Calu3 (cell line): ENCODE data around the gene THBS4. TPM values are rescaled to one million over a fixed set of nuclear protein-coding genes. Genes with fewer than 3 reads are reported as not detected.

Experiments
- BruUV-seq: library from RNA; stranded (reverse); fragments of 400-500 nt; replicated peaks from 2 replicates; lab custom pipeline; 2021; lab: Mats Ljungman, UMichigan
- CTCF ChIA-PET: fragments of 300-600 bp; sonication (Branson Sonifier 250); formaldehyde crosslinking; loops from one replicate; lab custom pipeline; 2022; ENCODE audit warnings: antibody characterized with exemption; lab: Charles Lee
- DNase-seq: peaks from one replicate; pipeline ENCODE4 v3.0.0; 2022
- H3K27ac Mint-ChIP-seq: one replicate; pipeline ENCODE4 v1.8.0; 2022; ENCODE audit warnings: mixed read lengths; ENCODE audit not compliant: unreplicated experiment
- H3K27me3 Mint-ChIP-seq: one replicate; pipeline ENCODE4 v1.8.0; 2022; ENCODE audit warnings: mixed read lengths; ENCODE audit not compliant: unreplicated experiment
- H3K36me3 Mint-ChIP-seq: one replicate; pipeline ENCODE4 v1.8.0; 2022; ENCODE audit warnings: mild to moderate bottlenecking, moderate library complexity, mixed read lengths; ENCODE audit not compliant: insufficient read depth, unreplicated experiment
- H3K4me1 Mint-ChIP-seq: one replicate; pipeline ENCODE4 v1.8.0; 2022; ENCODE audit warnings: mild to moderate bottlenecking, low read depth, mixed read lengths; ENCODE audit not compliant: unreplicated experiment
- H3K4me3 Mint-ChIP-seq: one replicate; pipeline ENCODE4 v1.8.0; 2022; ENCODE audit warnings: mild to moderate bottlenecking, low read depth, moderate library complexity, mixed read lengths; ENCODE audit not compliant: unreplicated experiment
- H3K9me3 Mint-ChIP-seq: one replicate; pipeline ENCODE4 v1.8.0; 2022; ENCODE audit warnings: low read depth, mixed read lengths; ENCODE audit not compliant: unreplicated experiment
- CTCF ChIP-seq: fragments of 200-600 bp; IDR thresholded peaks from one replicate; pipeline ENCODE4 v1.8.0; 2022; ENCODE audit warnings: antibody characterized with exemption; ENCODE audit not compliant: unreplicated experiment
- intact Hi-C: fragments of 100-400 bp; cut with micrococcal nuclease; formaldehyde crosslinking; loops from one replicate; pipeline ENCODE4 v1.10.0; 2022; ENCODE audit not compliant: unreplicated experiment
- total RNA-seq: library from RNA; stranded (reverse); gene quantifications from 2 replicates; pipeline ENCODE4 v1.2.3, GENCODE V29; 2022

The THBS4 gene
- total RNA-seq, 1 experiment from 2014 or later = 0.52 TPM

- intact Hi-C loops = no loop called here
- no peaks in the 10 kb centered on the region for H3K4me1 Mint-ChIP-seq
- H3K27ac Mint-ChIP-seq = no peak overlapping the region
- H3K9me3 Mint-ChIP-seq = peaks cover 2% of the 10 kb centered on the region
- H3K36me3 Mint-ChIP-seq = no peaks in the 10 kb centered on the region
- CTCF ChIA-PET = interaction anchor here (0.7 kb wide), 1 partner anchor 49 kb away, joined by 3 read pairs; no protein-coding TSS in a partner anchor
- peaks cover 25% of the 10 kb centered on the region for H3K27me3 Mint-ChIP-seq
- H3K4me3 Mint-ChIP-seq = no peak overlapping the region
- no TSS peak for BruUV-seq
- no peak for TF ChIP-seq CTCF
- DNase-seq = no peak
Measured at GRCh38 chr5:80076131-80077050, 41.2 kb downstream of the THBS4 start.

- intact Hi-C loops = no loop called here
- peaks cover 4% of the 10 kb centered on the region for H3K36me3 Mint-ChIP-seq
- BruUV-seq = no TSS peak
- peaks cover 22% of the 10 kb centered on the region for H3K27me3 Mint-ChIP-seq
- DNase-seq = no peak
- peaks cover 2% of the 10 kb centered on the region for H3K9me3 Mint-ChIP-seq
- no peak for TF ChIP-seq CTCF
- H3K4me3 Mint-ChIP-seq = no peak overlapping the region
- H3K27ac Mint-ChIP-seq = no peak overlapping the region
- H3K4me1 Mint-ChIP-seq = peaks cover 3% of the 10 kb centered on the region
- CTCF ChIA-PET = interaction anchor here (0.7 kb wide), 1 partner anchor 50 kb away, joined by 3 read pairs; no protein-coding TSS in a partner anchor
Measured at GRCh38 chr5:80077051-80077714, 42.0 kb downstream of the THBS4 start.

- Mint-ChIP-seq H3K4me1 (peaks cover 18% of the 10 kb centered on the region), H3K4me3 (no peak overlapping the region), H3K36me3 (peaks cover 14% of the 10 kb centered on the region), H3K27ac (no peak overlapping the region), H3K9me3 (peaks cover 2% of the 10 kb centered on the region), H3K27me3 (peaks cover 11% of the 10 kb centered on the region)
- intact Hi-C loops = no loop called here
- DNase-seq = no peak
- no peak for TF ChIP-seq CTCF
- BruUV-seq = no TSS peak
- CTCF ChIA-PET = no interaction called here
Measured at GRCh38 chr5:80078921-80079320, 43.8 kb downstream of the THBS4 start.

GRCh38 chr5:80082281-80082680, 47.1 kb downstream of the THBS4 start:
- Mint-ChIP-seq H3K27ac (no peak overlapping the region), H3K27me3 (peaks cover 11% of the 10 kb centered on the region), H3K4me1 (peaks cover 29% of the 10 kb centered on the region), H3K9me3 (peaks cover 2% of the 10 kb centered on the region), H3K4me3 (peak overlapping the region; percentile 56), H3K36me3 (peaks cover 14% of the 10 kb centered on the region)
- BruUV-seq = no TSS peak
- DNase-seq = no peak
- CTCF ChIA-PET = interaction anchor here (0.6 kb wide), 1 partner anchor 225 kb away, joined by 3 read pairs; no protein-coding TSS in a partner anchor
- intact Hi-C loops = loop anchor here (2.0 to 5.0 kb wide), 3 partner anchors 205 to 950 kb away; no protein-coding TSS in a partner anchor
- TF ChIP-seq CTCF = no peak
